Endothelial cell of umbilical vein (primary cell): ENCODE measurements around the gene NLRC3. TPM values are rescaled to one million over a fixed set of nuclear protein-coding genes. Genes with fewer than 3 reads are reported as not detected.

Experiments used
- BruUV-seq: library from RNA; stranded (reverse); fragments of 400-500 nt; replicated peaks from 2 replicates; lab custom pipeline; 2021; lab: Mats Ljungman, UMichigan
- CTCF ChIA-PET: fragments of 300-600, 350-600 bp; sonication (Branson Sonifier 250); formaldehyde crosslinking; loops from one replicate; lab custom pipeline; 2021; ENCODE audit warnings: antibody characterized with exemption, inconsistent platforms; lab: Charles Lee
- POLR2A ChIA-PET: fragments of 300-600, 350-600 bp; sonication (Branson Sonifier 250); formaldehyde crosslinking; loops from one replicate; lab custom pipeline; 2021; ENCODE audit warnings: antibody characterized with exemption, inconsistent platforms; lab: Charles Lee
- DNase-seq: peaks from one replicate; pipeline ENCODE4 v3.0.0-alpha.2; 2011; ENCODE audit warnings: low read depth, low spot score
- FAIRE-seq: peaks from 2 replicates; lab custom pipeline; 2011; peaks lifted over from hg19 to GRCh38; lab: Jason Lieb, UNC
- H2AFZ ChIP-seq: 2 replicates; pipeline ENCODE4 v1.6.0; 2012; ENCODE audit warnings: low read depth, low read length, control low read depth, inconsistent platforms
- H3K27ac ChIP-seq: 2 replicates; pipeline ENCODE4 v1.5.1; 2011; ENCODE audit warnings: low read depth, mild to moderate bottlenecking, control low read depth, low read length, moderate library complexity; ENCODE audit not compliant: insufficient read depth
- H3K27me3 ChIP-seq, 2 experiments: 2 replicates each; pipeline versions ENCODE4 v1.6.0 to v1.6.1; 2011; ENCODE audit warnings: low read length in 2 of 2, mixed read lengths in 1 of 2; ENCODE audit not compliant: control insufficient read depth in 2 of 2, insufficient read depth in 2 of 2
- H3K36me3 ChIP-seq, 2 experiments: 2 replicates in 1 of 2; 3 replicates in 1 of 2; pipeline ENCODE4 v1.5.1; 2011; ENCODE audit warnings: low read length in 2 of 2, mild to moderate bottlenecking in 1 of 2, moderate library complexity in 1 of 2; ENCODE audit not compliant: control insufficient read depth in 2 of 2, insufficient read depth in 2 of 2; ENCODE audit errors: extremely low read depth in 1 of 2
- H3K4me1 ChIP-seq: 3 replicates; pipeline ENCODE4 v1.5.1; 2011; ENCODE audit warnings: mild to moderate bottlenecking, low read length; ENCODE audit not compliant: control insufficient read depth, insufficient read depth; ENCODE audit errors: extremely low read depth
- H3K4me2 ChIP-seq: 2 replicates; pipeline ENCODE4 v1.6.1; 2011; ENCODE audit warnings: low read length, control low read depth, mixed read lengths; ENCODE audit not compliant: insufficient read depth
- H3K4me3 ChIP-seq, 3 experiments: fragments of 200-600 bp in 1 of 3; sonication (generic), shearing (Covaris generic) in 1 of 3; replicated peaks in 1 of 3; 2 replicates each; pipeline ENCODE4 v1.5.1; 2011 to 2016; ENCODE audit warnings: control low read depth in 3 of 3, low read length in 3 of 3, mild to moderate bottlenecking in 2 of 3, inconsistent platforms in 1 of 3, low read depth in 1 of 3, moderate library complexity in 1 of 3; ENCODE audit not compliant: insufficient read depth in 1 of 3
- H3K79me2 ChIP-seq: 2 replicates; pipeline ENCODE4 v1.6.0; 2012; ENCODE audit warnings: low read length, inconsistent platforms; ENCODE audit not compliant: control insufficient read depth, insufficient read depth
- H3K9ac ChIP-seq: replicated peaks from 2 replicates; pipeline ENCODE3; 2011; ENCODE audit warnings: low read length, control low read depth; ENCODE audit not compliant: insufficient read depth; ENCODE audit errors: extremely low read depth
- H3K9me1 ChIP-seq: replicated peaks from 3 replicates; pipeline ENCODE4 v1.6.0; 2011; ENCODE audit warnings: mild to moderate bottlenecking, low read length; ENCODE audit not compliant: control insufficient read depth, insufficient read depth; ENCODE audit errors: extremely low read depth
- H3K9me3 ChIP-seq: replicated peaks from 2 replicates; pipeline ENCODE4 v1.5.1; 2012; ENCODE audit warnings: low read length, inconsistent platforms; ENCODE audit not compliant: control insufficient read depth, insufficient read depth
- H4K20me1 ChIP-seq: replicated peaks from 2 replicates; pipeline ENCODE3; 2011; ENCODE audit warnings: mild to moderate bottlenecking, low read length; ENCODE audit not compliant: control insufficient read depth, insufficient read depth; ENCODE audit errors: extremely low read depth
- EZH2 ChIP-seq: IDR thresholded peaks from 2 replicates; pipeline ENCODE4 v1.6.1; 2012; ENCODE audit warnings: borderline replicate concordance, low read depth, mild to moderate bottlenecking, moderate library complexity, low read length, inconsistent platforms; ENCODE audit not compliant: severe bottlenecking
- FOS ChIP-seq: IDR thresholded peaks from 2 replicates; pipeline ENCODE4 v1.6.1; 2011; ENCODE audit warnings: mild to moderate bottlenecking, low read length, moderate library complexity, borderline replicate concordance; ENCODE audit not compliant: insufficient read depth
- GATA2 ChIP-seq: IDR thresholded peaks from 2 replicates; pipeline ENCODE4 v1.7.0; 2011; ENCODE audit warnings: low read depth, mild to moderate bottlenecking, moderate library complexity, mixed read lengths, low read length; ENCODE audit not compliant: insufficient read length, insufficient read depth
- JUN ChIP-seq: IDR thresholded peaks from 2 replicates; pipeline ENCODE4 v1.6.1; 2011; ENCODE audit warnings: borderline replicate concordance, low read depth; ENCODE audit not compliant: insufficient read length, insufficient read depth
- MYC ChIP-seq: IDR thresholded peaks from one replicate; pipeline ENCODE4 v1.6.1; 2011; ENCODE audit warnings: mild to moderate bottlenecking, low read depth, low read length
- POLR2A ChIP-seq: IDR thresholded peaks from 2 replicates; pipeline ENCODE4 v1.6.1; 2012; ENCODE audit warnings: low read depth, mild to moderate bottlenecking, control low read depth, low read length
- POLR2AphosphoS5 ChIP-seq: IDR thresholded peaks from 2 replicates; pipeline ENCODE4 v1.6.1; 2012; ENCODE audit warnings: low read depth, mild to moderate bottlenecking, control low read depth, low read length, moderate library complexity; ENCODE audit not compliant: insufficient read depth
- dilution Hi-C: fragments of 300-500 bp; cut with MboI; formaldehyde crosslinking; loops from one replicate; pipeline ENCODE4 v1.15.0; 2019; ENCODE audit warnings: low sequenced_read_pairs; ENCODE audit not compliant: extremely low pct_ligation_motif_present
- intact Hi-C: fragments of 100-400 bp; cut with micrococcal nuclease; formaldehyde crosslinking; loops from one replicate; pipeline ENCODE4 v1.10.0; 2022
- polyA plus RNA-seq, 4 experiments: library from polyadenylated mRNA; depleted of rRNA in 3 of 4; stranded (reverse) in 3 of 4; unstranded in 1 of 4; fragments of >200 nt; gene quantifications; 2 replicates each; pipeline versions ENCODE4 v1.2.1 to v1.2.3, GENCODE V29; 2011 to 2012; ENCODE audit warnings: missing spikeins in 1 of 4
- total RNA-seq: library from RNA; stranded (reverse); gene quantifications from 2 replicates; pipeline ENCODE4 v1.2.3, GENCODE V29; 2021
- TF ChIP-seq, protein P1 (sequence below), 2 donors: IDR thresholded peaks; 1 replicate in 1 of 2; 2 replicates in 1 of 2; pipeline ENCODE4 v1.5.1; 2011; ENCODE audit warnings: low read length in 2 of 2, mild to moderate bottlenecking in 2 of 2, moderate library complexity in 2 of 2, control low read depth in 1 of 2, inconsistent platforms in 1 of 2, low read depth in 1 of 2; ENCODE audit not compliant: insufficient read depth in 1 of 2; ENCODE audit errors: extremely low read depth in 1 of 2
- TF ChIP-seq, protein P2 (sequence below): IDR thresholded peaks from 2 replicates; pipeline ENCODE4 v1.6.1; 2011; ENCODE audit not compliant: insufficient read depth, insufficient read length

Gene NLRC3
- total and polyA plus RNA-seq, 2 donors (not counting 3 experiments of a cell fraction or from before 2014, with no cell fraction given): 0.84 to 3.4 TPM

DNA sequence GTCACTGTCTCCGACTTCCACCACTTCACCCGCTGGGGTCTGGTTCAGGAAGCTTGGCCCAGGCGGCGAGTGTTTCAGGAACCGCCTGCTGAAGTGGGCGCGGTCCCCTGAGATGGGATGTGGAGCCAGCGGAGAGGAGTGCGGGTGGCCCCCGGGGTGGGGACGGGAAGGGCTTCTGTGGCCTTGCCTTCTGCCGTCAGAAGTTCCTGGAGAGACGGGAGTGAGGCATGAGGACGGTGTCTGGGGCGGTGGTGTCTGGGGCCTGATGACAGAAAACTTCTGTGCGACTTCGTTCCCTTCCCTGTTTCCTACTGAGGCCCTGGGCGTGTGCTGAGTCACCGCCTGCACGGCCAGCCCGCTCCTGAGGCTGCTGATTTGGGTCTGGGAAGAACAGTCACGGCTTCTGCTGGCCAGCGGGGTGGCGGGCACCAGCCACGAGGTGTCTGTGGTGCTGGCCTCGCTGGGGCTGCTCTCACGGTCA lies 12.3 kb upstream of the NLRC3 start:
- Histone ChIP-seq H3K27me3 (no peaks in the 10 kb centered on the region), H3K4me3 (no peak overlapping the region), H3K27ac (no peak overlapping the region), H3K4me1 (no peaks in the 10 kb centered on the region), H3K9ac (no peak overlapping the region), H4K20me1 (no peaks in the 10 kb centered on the region), H3K79me2 (no peaks in the 10 kb centered on the region), H3K9me1 (no peaks in the 10 kb centered on the region), H3K4me2 (no peak overlapping the region), H3K9me3 (no peaks in the 10 kb centered on the region), H3K36me3 (no peaks in the 10 kb centered on the region), H2AFZ (no peak overlapping the region)
- ChIA-PET POLR2A (no interaction called here), CTCF (no interaction called here)
- no peak for DNase-seq
- BruUV-seq: no TSS peak
- intact Hi-C loops: no loop called here
- dilution Hi-C loops: no loop called here
- TF ChIP-seq EZH2: no peak
- TF ChIP-seq, protein P1, sequence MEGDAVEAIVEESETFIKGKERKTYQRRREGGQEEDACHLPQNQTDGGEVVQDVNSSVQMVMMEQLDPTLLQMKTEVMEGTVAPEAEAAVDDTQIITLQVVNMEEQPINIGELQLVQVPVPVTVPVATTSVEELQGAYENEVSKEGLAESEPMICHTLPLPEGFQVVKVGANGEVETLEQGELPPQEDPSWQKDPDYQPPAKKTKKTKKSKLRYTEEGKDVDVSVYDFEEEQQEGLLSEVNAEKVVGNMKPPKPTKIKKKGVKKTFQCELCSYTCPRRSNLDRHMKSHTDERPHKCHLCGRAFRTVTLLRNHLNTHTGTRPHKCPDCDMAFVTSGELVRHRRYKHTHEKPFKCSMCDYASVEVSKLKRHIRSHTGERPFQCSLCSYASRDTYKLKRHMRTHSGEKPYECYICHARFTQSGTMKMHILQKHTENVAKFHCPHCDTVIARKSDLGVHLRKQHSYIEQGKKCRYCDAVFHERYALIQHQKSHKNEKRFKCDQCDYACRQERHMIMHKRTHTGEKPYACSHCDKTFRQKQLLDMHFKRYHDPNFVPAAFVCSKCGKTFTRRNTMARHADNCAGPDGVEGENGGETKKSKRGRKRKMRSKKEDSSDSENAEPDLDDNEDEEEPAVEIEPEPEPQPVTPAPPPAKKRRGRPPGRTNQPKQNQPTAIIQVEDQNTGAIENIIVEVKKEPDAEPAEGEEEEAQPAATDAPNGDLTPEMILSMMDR (IDR thresholded peaks at IDR 0.05; ENCODE audit: extremely low read depth in 1 of 2, insufficient read depth in 1 of 2, low read depth in 1 of 2, low read length in 2 of 2): no peak
- no peak for TF ChIP-seq GATA2
- TF ChIP-seq MYC: no peak
- TF ChIP-seq POLR2AphosphoS5: no peak
- FAIRE-seq: no peak

DNA sequence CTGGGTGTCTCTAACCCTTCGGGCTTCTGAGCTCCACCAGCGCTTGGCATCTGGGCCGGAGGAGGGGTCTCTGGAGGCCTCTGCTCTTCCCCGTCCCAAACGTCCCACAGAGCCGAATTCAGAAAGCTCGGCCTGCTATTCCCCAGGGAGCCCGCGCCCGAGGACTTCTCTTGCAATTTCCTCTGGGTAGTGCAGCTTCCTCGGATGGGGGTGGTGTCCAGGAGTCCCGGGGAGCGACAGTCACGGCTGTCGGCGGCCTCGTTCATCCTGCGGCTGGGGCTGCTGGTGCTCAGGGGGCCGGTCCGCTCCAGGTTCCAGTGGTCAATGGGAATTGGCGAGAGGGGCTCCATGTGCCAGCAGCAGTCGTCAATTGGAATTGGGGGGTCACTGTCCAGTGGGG lies 11.8 kb upstream of the NLRC3 start:
- H3K4me2 ChIP-seq: no peak overlapping the region
- POLR2A ChIA-PET: no interaction called here
- FAIRE-seq (no peak), DNase-seq (no peak)
- intact Hi-C loops (no loop called here), dilution Hi-C loops (no loop called here)
- H3K27ac ChIP-seq: no peak overlapping the region
- H3K4me1 ChIP-seq: no peaks in the 10 kb centered on the region
- H3K9me1 ChIP-seq: no peaks in the 10 kb centered on the region
- H3K36me3 ChIP-seq: no peaks in the 10 kb centered on the region
- CTCF ChIA-PET: no interaction called here
- no peaks in the 10 kb centered on the region for H3K9me3 ChIP-seq
- no peaks in the 10 kb centered on the region for H4K20me1 ChIP-seq
- H2AFZ ChIP-seq: no peak overlapping the region
- no TSS peak for BruUV-seq
- TF ChIP-seq POLR2AphosphoS5 (no peak), JUN (no peak), EZH2 (no peak), FOS (no peak), GATA2 (no peak), MYC (no peak), POLR2A (no peak)
- TF ChIP-seq, protein P1 (IDR thresholded peaks at IDR 0.05; ENCODE audit: extremely low read depth in 1 of 2, insufficient read depth in 1 of 2, low read depth in 1 of 2, low read length in 2 of 2): no peak
- TF ChIP-seq, protein P2, sequence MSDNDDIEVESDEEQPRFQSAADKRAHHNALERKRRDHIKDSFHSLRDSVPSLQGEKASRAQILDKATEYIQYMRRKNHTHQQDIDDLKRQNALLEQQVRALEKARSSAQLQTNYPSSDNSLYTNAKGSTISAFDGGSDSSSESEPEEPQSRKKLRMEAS: no peak
- H3K9ac ChIP-seq: no peak overlapping the region
- no peaks in the 10 kb centered on the region for H3K27me3 ChIP-seq
- no peak overlapping the region for H3K4me3 ChIP-seq
- H3K79me2 ChIP-seq: no peaks in the 10 kb centered on the region
